ENCODE data around the gene RTTN.
"Not testable (repeated sequence)": the region's sequence is repeated elsewhere in the genome, so short reads cannot be mapped to it uniquely, and the experiment has no call there.

Gene RTTN

DNA sequence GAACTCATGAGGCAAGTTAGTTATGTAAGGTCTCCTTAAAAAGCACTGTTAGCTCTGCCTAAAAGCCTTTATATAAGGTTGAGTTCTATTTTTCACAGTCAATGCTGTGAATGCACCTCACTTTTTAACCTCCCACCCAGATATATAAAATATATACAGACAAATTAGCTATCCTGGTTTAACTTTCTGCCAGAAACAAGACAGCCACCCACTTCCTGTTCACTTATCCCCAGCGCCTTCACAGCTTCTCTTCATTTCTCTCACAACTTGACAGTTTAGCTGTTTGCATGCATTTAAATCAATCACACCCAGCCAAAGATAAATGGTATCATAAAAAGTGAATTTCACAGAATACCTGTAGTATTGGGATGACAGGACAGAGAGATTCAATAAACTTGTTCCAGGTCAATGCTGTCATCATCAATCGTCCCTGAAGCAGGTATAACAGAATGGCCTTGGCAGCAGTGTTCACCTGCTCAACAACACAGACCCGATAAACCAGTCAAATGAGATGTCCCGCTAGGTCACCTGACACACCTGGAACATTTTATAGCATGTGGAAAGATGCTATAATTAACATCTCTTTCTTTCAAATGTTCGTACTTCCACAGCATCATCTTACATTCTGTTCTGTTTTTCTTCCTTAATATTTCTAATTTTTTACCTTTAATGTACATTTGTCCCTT lies 55.7 kb downstream of the RTTN start:
- DNase-seq: no peak

GRCh38 chr18:70149156-70149555 lies 56.3 kb downstream of the RTTN start:
- DNase-seq: no peak

- DNase-seq: no peak
Measured at GRCh38 chr18:70148039-70148938, 57.2 kb downstream of the RTTN start.

DNA sequence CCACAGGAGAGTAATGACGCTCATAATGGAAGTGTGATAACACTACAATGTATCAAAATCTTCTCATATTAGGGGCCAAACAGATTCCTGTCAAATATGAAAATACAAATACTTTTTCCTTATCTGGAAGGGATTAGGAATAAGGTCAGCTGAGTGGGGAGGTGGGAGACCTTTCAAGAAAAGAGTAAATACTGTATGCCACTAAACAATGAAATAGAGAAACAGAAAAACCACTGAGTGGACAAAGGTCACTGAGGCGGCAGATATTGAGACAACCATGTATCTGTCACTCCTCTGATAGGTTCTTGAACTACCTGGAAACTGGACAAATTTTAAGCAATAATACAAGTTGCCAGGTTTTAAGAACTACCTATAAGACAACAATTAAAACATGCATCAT lies 59.3 kb downstream of the RTTN start:
- DNase-seq: no peak

GRCh38 chr18:70142001-70142400 lies 63.5 kb downstream of the RTTN start:
- no peak for DNase-seq

DNA sequence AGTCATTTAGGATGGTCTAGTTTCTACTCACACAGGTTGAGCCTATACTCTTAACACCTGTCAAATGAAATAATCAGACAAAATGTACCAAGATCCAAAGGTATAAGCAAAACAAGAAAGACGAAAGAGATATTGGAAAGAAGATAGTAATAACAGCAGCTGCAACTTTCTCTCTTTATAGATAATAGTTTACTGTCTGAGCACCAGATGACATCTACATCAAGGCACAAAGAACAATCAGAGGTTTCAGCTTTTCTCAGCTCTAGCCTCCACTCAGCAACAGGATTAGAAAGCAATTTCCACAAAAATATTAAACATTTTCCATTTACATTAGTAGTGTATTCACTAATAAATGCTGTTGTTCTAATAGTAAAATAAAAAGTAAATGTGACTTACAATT lies 66.3 kb downstream of the RTTN start:
- DNase-seq: no peak

DNA sequence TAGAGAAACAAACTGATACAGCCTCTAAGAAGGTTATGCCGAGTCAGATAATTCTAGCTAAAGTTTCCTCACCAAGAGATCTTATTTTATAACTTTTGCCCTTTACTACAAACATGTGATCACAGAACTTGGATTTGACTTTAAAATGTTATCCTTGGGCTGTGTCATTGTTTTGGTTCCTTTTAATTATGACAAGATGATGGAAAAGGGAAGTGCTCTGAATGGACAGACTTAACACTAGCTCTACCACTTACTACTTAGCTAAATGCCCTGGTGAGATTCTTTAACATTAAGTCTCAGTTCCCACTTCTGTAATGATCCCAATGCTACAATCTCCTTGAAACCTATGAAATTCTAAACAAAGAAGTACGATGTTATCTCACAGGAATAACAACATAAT lies 69.9 kb downstream of the RTTN start:
- DNase-seq: no peak

DNA sequence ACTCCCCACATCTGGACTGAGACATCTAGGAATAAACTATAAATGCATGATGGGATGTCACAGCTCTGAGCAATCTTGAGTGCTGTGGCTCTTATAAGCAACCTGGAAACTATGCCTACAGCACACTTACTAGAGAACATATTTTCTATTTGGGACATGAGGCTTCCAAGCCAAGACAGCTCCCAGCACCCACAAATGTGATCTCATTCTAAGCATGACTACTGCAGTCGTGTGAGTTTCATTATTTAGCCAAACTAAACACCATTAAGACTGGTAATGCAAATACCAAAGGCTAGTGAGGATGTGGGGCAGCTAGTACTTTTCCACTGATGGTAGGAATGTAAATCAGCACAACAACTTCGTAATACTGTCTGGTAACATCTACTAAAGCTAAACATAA lies 72.5 kb downstream of the RTTN start:
- no peak for DNase-seq

GRCh38 chr18:70128271-70128670 lies 77.2 kb downstream of the RTTN start:
- no peak for DNase-seq

- DNase-seq: no peak
Measured at GRCh38 chr18:70127359-70127758, 78.1 kb downstream of the RTTN start.

GRCh38 chr18:70126832-70127231 lies 78.7 kb downstream of the RTTN start:
- DNase-seq: no peak

DNA sequence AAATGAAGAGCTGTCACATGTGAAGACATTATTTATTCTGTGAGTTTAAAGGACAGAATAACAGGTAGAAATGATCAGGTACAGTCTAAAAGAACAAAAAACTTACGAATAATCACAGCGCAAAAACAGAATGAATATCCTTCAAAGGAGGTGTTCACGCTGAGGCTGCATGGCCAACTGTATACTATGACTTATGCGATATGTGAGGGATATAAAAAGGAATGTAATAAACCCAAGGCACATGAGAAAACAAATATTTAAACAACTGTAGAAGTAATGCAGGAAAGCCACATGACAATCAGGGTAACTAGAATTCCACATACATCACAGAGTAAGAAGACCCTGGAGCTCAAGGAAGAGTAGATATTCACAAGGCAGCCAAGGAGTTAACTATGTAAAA lies 81.3 kb downstream of the RTTN start:
- DNase-seq: no peak

- no peak for DNase-seq
Measured at GRCh38 chr18:70121842-70122241, 83.6 kb downstream of the RTTN start.

GRCh38 chr18:70116949-70117348 lies 88.5 kb downstream of the RTTN start:
- no peak for DNase-seq

- DNase-seq: no peak
Measured at GRCh38 chr18:70113511-70113910, 92.0 kb downstream of the RTTN start.

- DNase-seq: no peak
Measured at GRCh38 chr18:70110678-70111077, 94.8 kb downstream of the RTTN start.

- DNase-seq: no peak
Measured at GRCh38 chr18:70107091-70107490, 98.4 kb downstream of the RTTN start.

- not testable (repeated sequence) for DNase-seq
Measured at GRCh38 chr18:70102854-70103253, 102.6 kb downstream of the RTTN start.

DNA sequence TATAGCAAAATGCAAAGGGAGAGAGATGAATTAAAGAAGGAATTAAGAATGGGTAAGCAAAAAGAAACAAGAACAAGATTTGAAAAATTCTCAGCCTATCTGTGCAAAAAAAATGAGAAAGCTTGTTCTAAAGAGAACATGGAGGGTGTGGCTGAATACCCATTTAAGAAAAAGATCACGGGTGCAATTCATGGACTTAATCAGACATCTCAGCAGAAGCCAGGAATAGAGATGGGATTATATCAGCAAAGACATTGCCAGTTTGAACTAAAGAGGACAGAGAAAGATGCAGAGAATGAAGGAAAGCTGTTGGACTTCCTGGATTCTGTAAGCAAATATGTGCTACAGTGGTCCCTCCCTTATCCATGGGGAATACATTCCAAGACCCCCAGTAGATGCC lies 115.6 kb downstream of the RTTN start:
- no peak for DNase-seq

- DNase-seq: no peak
Measured at GRCh38 chr18:70086085-70086484, 119.4 kb downstream of the RTTN start.

GRCh38 chr18:70085641-70086040 lies 119.8 kb downstream of the RTTN start:
- DNase-seq: no peak

GRCh38 chr18:70082430-70082829 lies 123.1 kb downstream of the RTTN start:
- DNase-seq: no peak

DNA sequence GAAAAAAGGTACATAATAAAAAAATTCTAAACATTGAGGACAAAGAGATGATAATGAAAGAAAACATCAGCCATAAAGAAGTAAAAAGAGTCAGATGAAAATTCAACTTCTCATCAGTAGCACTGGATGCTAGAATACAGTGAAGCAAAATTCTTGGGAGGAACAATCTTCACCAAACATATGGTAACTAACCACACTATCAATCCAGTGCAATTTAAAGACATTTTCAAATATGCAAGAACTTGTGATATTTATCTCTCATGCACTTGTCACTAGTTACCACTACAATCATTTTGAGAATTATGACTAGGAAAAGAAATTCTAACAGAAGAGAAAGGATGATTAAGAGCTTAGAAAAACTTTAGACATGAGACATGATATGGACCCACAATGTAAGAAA lies 127.4 kb downstream of the RTTN start:
- no peak for DNase-seq

- no peak for DNase-seq
Measured at GRCh38 chr18:70075906-70076305, 129.6 kb downstream of the RTTN start.

GRCh38 chr18:70074116-70074515 lies 131.4 kb downstream of the RTTN start:
- no peak for DNase-seq
